OCI-LY1 (cell line): Measurements from ENCODE around the gene TEX10.
A peak's percentile ranks its signal among the peaks of the same experiment; 100 is the strongest.
"Not testable (repeated sequence)": the region's sequence is repeated elsewhere in the genome, so short reads cannot be mapped to it uniquely, and the experiment has no call there.

Source experiments
- H2AFZ ChIP-seq: fragments of 200-600 bp; sonication (generic), shearing (Covaris generic); 2 replicates; pipeline ENCODE4 v1.6.0; 2014; ENCODE audit warnings: antibody characterized with exemption, mild to moderate bottlenecking, low read length
- H3F3A ChIP-seq: fragments of 200-600 bp; sonication (generic), shearing (Covaris generic); 2 replicates; pipeline ENCODE4 v1.6.0; 2014; ENCODE audit warnings: mild to moderate bottlenecking, antibody characterized with exemption, low read length, moderate library complexity; ENCODE audit not compliant: insufficient read depth
- H3K27ac ChIP-seq: fragments of 200-600 bp; sonication (generic); 2 replicates; pipeline ENCODE4 v1.5.1; 2014; ENCODE audit warnings: low read length, mixed run types, mild to moderate bottlenecking, low read depth; ENCODE audit not compliant: poor library complexity, severe bottlenecking
- H3K27me3 ChIP-seq: fragments of 200-600 bp; sonication (generic); 2 replicates; pipeline ENCODE4 v1.6.0; 2014; ENCODE audit warnings: antibody characterized with exemption, mild to moderate bottlenecking, low read length, moderate library complexity; ENCODE audit not compliant: insufficient read depth
- H3K36me3 ChIP-seq: fragments of 200-600 bp; sonication (generic); 2 replicates; pipeline ENCODE4 v1.6.1; 2014; ENCODE audit warnings: mild to moderate bottlenecking, antibody characterized with exemption, low read length, moderate library complexity, mixed read lengths; ENCODE audit not compliant: insufficient read depth
- H3K4me1 ChIP-seq: fragments of 200-600 bp; sonication (generic); 2 replicates; pipeline ENCODE4 v1.5.1; 2014; ENCODE audit warnings: mild to moderate bottlenecking, low read length, moderate library complexity; ENCODE audit not compliant: insufficient read depth, severe bottlenecking
- H3K4me2 ChIP-seq: fragments of 200-600 bp; sonication (generic), shearing (Covaris generic); 2 replicates; pipeline ENCODE4 v1.6.1; 2014; ENCODE audit warnings: low read length
- H3K4me3 ChIP-seq: fragments of 200-600 bp; sonication (generic); 2 replicates; pipeline ENCODE4 v1.5.1; 2014; ENCODE audit warnings: low read length, low read depth, mild to moderate bottlenecking, mixed read lengths; ENCODE audit not compliant: poor library complexity, severe bottlenecking
- H3K79me2 ChIP-seq: fragments of 200-600 bp; shearing (Covaris generic); 2 replicates; pipeline ENCODE4 v1.6.1; 2016; ENCODE audit warnings: mixed run types, low read length, mixed read lengths; ENCODE audit not compliant: insufficient read depth
- H3K9ac ChIP-seq: fragments of 200-600 bp; sonication (generic), shearing (Covaris generic); 2 replicates; pipeline ENCODE4 v1.6.1; 2014; ENCODE audit warnings: mild to moderate bottlenecking, low read length, mixed read lengths
- H3K9me2 ChIP-seq: fragments of 200-600 bp; sonication (generic), shearing (Covaris generic); 2 replicates; pipeline ENCODE4 v1.6.1; 2014; ENCODE audit warnings: low read depth, mild to moderate bottlenecking, low read length, mixed read lengths
- H3K9me3 ChIP-seq: fragments of 200-600 bp; shearing (Covaris generic); 2 replicates; pipeline ENCODE4 v1.6.1; 2014; ENCODE audit warnings: low read length, mixed read lengths
- H4K20me1 ChIP-seq: fragments of 200-600 bp; sonication (generic), shearing (Covaris generic); 2 replicates; pipeline ENCODE4 v1.6.0; 2016; ENCODE audit warnings: mild to moderate bottlenecking, low read length; ENCODE audit not compliant: insufficient read depth
- CTCF ChIP-seq: fragments of 200-600 bp; sonication (generic), shearing (Covaris generic); IDR thresholded peaks from 2 replicates; pipeline ENCODE4 v1.5.1; 2017; ENCODE audit warnings: mild to moderate bottlenecking, antibody characterized with exemption, low read length, moderate library complexity, mixed read lengths
- EZH2 ChIP-seq: fragments of 200-600 bp; sonication (generic), shearing (Covaris generic); IDR thresholded peaks from 2 replicates; pipeline ENCODE4 v1.8.0; 2017; ENCODE audit warnings: borderline replicate concordance, mixed run types, mild to moderate bottlenecking, antibody characterized with exemption, low read length, moderate library complexity, mixed read lengths

Gene TEX10

DNA sequence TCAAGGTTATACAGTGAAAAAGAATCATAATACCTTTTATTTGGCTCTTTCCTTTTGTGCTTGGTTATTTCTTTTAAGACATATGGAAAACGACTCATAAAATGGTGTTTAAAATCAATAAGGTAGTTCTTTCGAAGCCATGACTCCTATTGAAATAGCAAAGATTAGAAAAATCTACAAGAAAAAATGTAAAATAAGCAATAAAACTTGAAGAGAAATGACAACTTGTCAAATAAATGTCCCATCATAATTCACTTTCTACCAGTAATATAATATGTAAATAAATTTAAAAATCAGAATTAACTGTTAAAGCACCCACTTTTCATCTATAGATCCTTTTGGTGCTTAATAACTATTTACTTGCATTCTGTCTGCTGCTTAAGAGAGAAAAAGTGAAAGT lies 12.5 kb downstream of the TEX10 start:
- no peaks in the 10 kb centered on the region for H3K9me2 ChIP-seq
- no peaks in the 10 kb centered on the region for H3K27me3 ChIP-seq
- no peaks in the 10 kb centered on the region for H3F3A ChIP-seq
- no peak overlapping the region for H3K4me3 ChIP-seq
- H3K9ac ChIP-seq, result no peak overlapping the region
- H3K9me3 ChIP-seq, result no peaks in the 10 kb centered on the region
- peaks cover 57% of the 10 kb centered on the region for H3K79me2 ChIP-seq
- no peak for TF ChIP-seq CTCF
- no peak for TF ChIP-seq EZH2
- H3K27ac ChIP-seq, result no peak overlapping the region
- H3K4me1 ChIP-seq, result peaks cover 23% of the 10 kb centered on the region
- H3K4me2 ChIP-seq, result no peak overlapping the region
- H2AFZ ChIP-seq, result no peak overlapping the region
- no peaks in the 10 kb centered on the region for H4K20me1 ChIP-seq
- H3K36me3 ChIP-seq, result peaks cover 86% of the 10 kb centered on the region

GRCh38 chr9:100338736-100339135 lies 14.0 kb downstream of the TEX10 start:
- H3K9me3 ChIP-seq, H3F3A ChIP-seq, H3K27ac ChIP-seq, H3K9me2 ChIP-seq, H3K4me2 ChIP-seq, H2AFZ ChIP-seq, H3K27me3 ChIP-seq, H4K20me1 ChIP-seq, H3K9ac ChIP-seq, H3K4me3 ChIP-seq: not testable (repeated sequence)
- Histone ChIP-seq H3K36me3 (peaks cover 80% of the 10 kb centered on the region), H3K79me2 (peaks cover 42% of the 10 kb centered on the region), H3K4me1 (peaks cover 23% of the 10 kb centered on the region)

- Histone ChIP-seq H3K9me3 (no peaks in the 10 kb centered on the region), H3K4me2 (no peak overlapping the region), H4K20me1 (no peaks in the 10 kb centered on the region), H3K4me3 (no peak overlapping the region), H3F3A (peaks cover 3% of the 10 kb centered on the region), H3K9me2 (no peaks in the 10 kb centered on the region), H3K36me3 (peaks cover 90% of the 10 kb centered on the region), H2AFZ (no peak overlapping the region), H3K9ac (no peak overlapping the region), H3K27me3 (no peaks in the 10 kb centered on the region), H3K4me1 (no peaks in the 10 kb centered on the region), H3K27ac (no peak overlapping the region), H3K79me2 (no peaks in the 10 kb centered on the region)
- TF ChIP-seq EZH2, result no peak
- peak; percentile 57 for TF ChIP-seq CTCF
These were observed 28.0 kb downstream of the TEX10 start for GRCh38 chr9:100324594-100325200.

DNA sequence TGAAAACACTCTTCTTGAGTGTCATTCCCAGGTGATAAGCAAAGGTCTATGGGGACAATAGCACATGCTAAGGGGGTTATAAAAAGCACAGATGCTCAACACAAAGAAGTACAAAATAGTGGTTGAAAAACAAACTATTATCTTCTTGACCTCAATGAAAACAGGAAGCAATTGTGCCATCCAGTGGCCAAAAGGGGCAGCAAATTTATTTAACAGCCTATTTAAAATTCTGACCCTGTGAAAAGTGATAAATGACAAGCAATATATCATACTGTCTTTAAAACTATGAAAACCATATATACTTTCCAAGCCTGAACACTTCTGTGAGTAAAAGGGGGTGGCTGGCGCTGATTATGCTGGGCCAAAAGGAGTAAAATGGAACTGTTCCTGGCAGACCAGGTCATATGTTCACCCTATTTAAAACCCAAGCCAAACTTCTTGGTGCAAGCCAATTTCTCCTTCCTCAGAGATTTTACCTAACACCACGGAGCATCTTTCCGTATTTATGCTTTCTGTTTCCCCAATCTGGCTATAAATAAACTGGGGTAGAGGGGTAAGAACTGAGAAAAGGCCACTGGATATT lies 29.7 kb downstream of the TEX10 start:
- Histone ChIP-seq H3K36me3 (peaks cover 86% of the 10 kb centered on the region), H3K9me3 (no peaks in the 10 kb centered on the region), H3K9ac (no peak overlapping the region), H3K4me2 (no peak overlapping the region), H2AFZ (no peak overlapping the region), H3K79me2 (no peaks in the 10 kb centered on the region), H3F3A (peaks cover 3% of the 10 kb centered on the region), H3K9me2 (no peaks in the 10 kb centered on the region), H4K20me1 (no peaks in the 10 kb centered on the region), H3K4me1 (no peaks in the 10 kb centered on the region), H3K27ac (no peak overlapping the region), H3K27me3 (no peaks in the 10 kb centered on the region), H3K4me3 (no peak overlapping the region)
- TF ChIP-seq CTCF, result peak; percentile 82
- TF ChIP-seq EZH2, result no peak
